Right atrium auricular region (tissue), 2 donors: Measurements from ENCODE around the gene DYNC1LI1. TPM values are rescaled to one million over a fixed set of nuclear protein-coding genes. Genes with fewer than 3 reads are reported as not detected.

Experiments used
- DNase-seq: peaks from one replicate; pipeline ENCODE4 v3.0.0-alpha.2; 2019; ENCODE audit warnings: low spot score
- H3K27ac ChIP-seq, 2 donors: fragments of 200-600 bp; sonication (generic); 1 replicate in 1 of 2; 2 replicates in 1 of 2; pipeline ENCODE4 v1.5.1; 2016 to 2019
- H3K27me3 ChIP-seq, 2 donors: fragments of 200-600 bp; sonication (generic); one replicate each; pipeline versions ENCODE4 v1.5.1 to v1.6.0; 2017 to 2019
- H3K36me3 ChIP-seq: fragments of 200-600 bp; sonication (generic); one replicate; pipeline ENCODE4 v1.5.1; 2016
- H3K4me1 ChIP-seq, 2 donors: fragments of 200-600 bp; sonication (generic); one replicate each; pipeline versions ENCODE4 v1.5.1 to v1.6.0; 2017 to 2019
- H3K4me3 ChIP-seq, 2 donors: fragments of 200-600 bp; sonication (generic); 1 replicate in 1 of 2; 2 replicates in 1 of 2; pipeline ENCODE4 v1.5.1; 2017 to 2019; ENCODE audit warnings: mild to moderate bottlenecking in 1 of 2, moderate library complexity in 1 of 2
- H3K9me3 ChIP-seq, 2 donors: fragments of 200-600 bp; sonication (generic); one replicate each; pipeline ENCODE4 v1.5.1; 2019
- CTCF ChIP-seq, 2 donors: fragments of 200-600 bp; sonication (generic); IDR thresholded peaks; one replicate each; pipeline ENCODE4 v1.5.1; 2019; ENCODE audit warnings: antibody characterized with exemption in 2 of 2
- total RNA-seq, 2 donors: library from RNA; depleted of rRNA; stranded (reverse); fragments of >200 nt; gene quantifications; one replicate each; pipeline ENCODE4 v1.1.0, GENCODE V29; 2016

The DYNC1LI1 gene
- total RNA-seq, 2 donors from 2014 or later = 36.6 to 39.7 TPM

GRCh38 chr3:32593903-32594525 lies 23.4 kb upstream of the DYNC1LI1 start:
- Histone ChIP-seq H3K9me3 (no peaks in the 10 kb centered on the region), H3K36me3 (no peaks in the 10 kb centered on the region), H3K4me1 (peaks cover 0 to 28% of the 10 kb centered on the region in 2 donors), H3K27ac (peak overlapping the region in 1 of 2 donors; percentile 56), H3K27me3 (no peaks in the 10 kb centered on the region), H3K4me3 (no peak overlapping the region)
- no peak for TF ChIP-seq CTCF (IDR thresholded peaks at IDR 0.05)
- DNase-seq = no peak

GRCh38 chr3:32592696-32593353 lies 22.2 kb upstream of the DYNC1LI1 start:
- H3K36me3 ChIP-seq = no peaks in the 10 kb centered on the region
- TF ChIP-seq CTCF (IDR thresholded peaks at IDR 0.05) = no peak
- H3K4me1 ChIP-seq = peaks cover 0 to 28% of the 10 kb centered on the region in 2 donors
- H3K4me3 ChIP-seq = no peak overlapping the region
- H3K27ac ChIP-seq = no peak overlapping the region
- no peak for DNase-seq
- H3K9me3 ChIP-seq = no peaks in the 10 kb centered on the region
- no peaks in the 10 kb centered on the region for H3K27me3 ChIP-seq

- no peaks in the 10 kb centered on the region for H3K36me3 ChIP-seq
- no peak overlapping the region for H3K4me3 ChIP-seq
- no peaks in the 10 kb centered on the region for H3K9me3 ChIP-seq
- H3K4me1 ChIP-seq = peaks cover 0 to 24% of the 10 kb centered on the region in 2 donors
- no peaks in the 10 kb centered on the region for H3K27me3 ChIP-seq
- no peak for DNase-seq
- no peak overlapping the region for H3K27ac ChIP-seq
- no peak for TF ChIP-seq CTCF (IDR thresholded peaks at IDR 0.05)
Observed at GRCh38 chr3:32592011-32592410, 21.4 kb upstream of the DYNC1LI1 start.

- peaks cover 0 to 16% of the 10 kb centered on the region in 2 donors for H3K4me1 ChIP-seq
- no peaks in the 10 kb centered on the region for H3K9me3 ChIP-seq
- DNase-seq = no peak
- H3K36me3 ChIP-seq = no peaks in the 10 kb centered on the region
- H3K27me3 ChIP-seq = no peaks in the 10 kb centered on the region
- no peak overlapping the region for H3K4me3 ChIP-seq
- no peak for TF ChIP-seq CTCF (IDR thresholded peaks at IDR 0.05)
- no peak overlapping the region for H3K27ac ChIP-seq
Observed at GRCh38 chr3:32591186-32591585, 20.5 kb upstream of the DYNC1LI1 start.

GRCh38 chr3:32586356-32586755 lies 15.7 kb upstream of the DYNC1LI1 start:
- H3K36me3 ChIP-seq = no peaks in the 10 kb centered on the region
- no peaks in the 10 kb centered on the region for H3K9me3 ChIP-seq
- DNase-seq = no peak
- no peaks in the 10 kb centered on the region for H3K27me3 ChIP-seq
- no peak overlapping the region for H3K27ac ChIP-seq
- H3K4me3 ChIP-seq = no peak overlapping the region
- TF ChIP-seq CTCF (IDR thresholded peaks at IDR 0.05) = no peak
- H3K4me1 ChIP-seq = peaks cover 0 to 11% of the 10 kb centered on the region in 2 donors
